Measurements from ENCODE around the gene SFMBT1.

DNA sequence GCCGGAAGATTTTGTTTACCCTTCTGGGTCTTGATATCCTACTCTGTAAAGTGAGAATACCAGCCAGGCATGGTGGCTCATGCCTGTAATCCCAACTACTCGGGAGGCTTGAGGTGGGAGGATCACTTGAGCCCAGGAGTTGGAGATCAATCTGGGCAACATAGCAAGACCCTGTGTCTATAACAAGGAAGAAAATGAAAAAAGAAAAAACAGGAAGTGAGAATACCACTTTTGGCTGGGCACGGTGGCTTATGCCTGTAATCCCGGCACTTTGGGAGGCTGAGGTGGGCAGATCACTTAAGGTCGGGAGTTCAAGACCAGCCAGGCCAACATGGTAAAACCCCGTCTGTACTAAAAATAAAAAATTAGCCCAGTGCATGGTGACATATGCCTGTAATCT lies 36.9 kb downstream of the SFMBT1 start:
- TF ChIP-seq, protein P1, sequence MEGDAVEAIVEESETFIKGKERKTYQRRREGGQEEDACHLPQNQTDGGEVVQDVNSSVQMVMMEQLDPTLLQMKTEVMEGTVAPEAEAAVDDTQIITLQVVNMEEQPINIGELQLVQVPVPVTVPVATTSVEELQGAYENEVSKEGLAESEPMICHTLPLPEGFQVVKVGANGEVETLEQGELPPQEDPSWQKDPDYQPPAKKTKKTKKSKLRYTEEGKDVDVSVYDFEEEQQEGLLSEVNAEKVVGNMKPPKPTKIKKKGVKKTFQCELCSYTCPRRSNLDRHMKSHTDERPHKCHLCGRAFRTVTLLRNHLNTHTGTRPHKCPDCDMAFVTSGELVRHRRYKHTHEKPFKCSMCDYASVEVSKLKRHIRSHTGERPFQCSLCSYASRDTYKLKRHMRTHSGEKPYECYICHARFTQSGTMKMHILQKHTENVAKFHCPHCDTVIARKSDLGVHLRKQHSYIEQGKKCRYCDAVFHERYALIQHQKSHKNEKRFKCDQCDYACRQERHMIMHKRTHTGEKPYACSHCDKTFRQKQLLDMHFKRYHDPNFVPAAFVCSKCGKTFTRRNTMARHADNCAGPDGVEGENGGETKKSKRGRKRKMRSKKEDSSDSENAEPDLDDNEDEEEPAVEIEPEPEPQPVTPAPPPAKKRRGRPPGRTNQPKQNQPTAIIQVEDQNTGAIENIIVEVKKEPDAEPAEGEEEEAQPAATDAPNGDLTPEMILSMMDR (IDR thresholded peaks at IDR 0.05) = no peak
- TF ChIP-seq EP300 (IDR thresholded peaks at IDR 0.05) = no peak
- TF ChIP-seq POLR2A (IDR thresholded peaks at IDR 0.05) = no peak
